ENCODE results near the gene CD180.

DNA sequence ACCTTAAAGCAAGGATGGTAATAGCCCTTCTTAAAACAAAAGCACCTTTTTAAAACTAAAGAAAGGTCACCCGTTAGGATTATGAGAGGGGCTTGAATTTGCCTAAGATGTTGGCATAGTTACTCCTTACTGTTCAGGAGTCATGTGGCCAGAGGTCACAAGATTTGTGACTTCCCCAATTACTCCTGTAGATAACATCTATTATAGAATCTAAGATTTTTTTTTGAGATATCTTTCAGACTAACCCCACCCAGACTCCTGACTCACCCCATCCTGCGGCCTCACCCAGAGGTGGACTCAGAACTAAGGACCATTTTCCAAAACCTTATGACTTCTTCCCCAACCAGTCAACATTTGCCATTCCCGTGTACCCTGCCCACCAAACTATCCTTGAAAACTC is 2.4 kb downstream of the CD180 start:
- TF ChIP-seq, protein P1, sequence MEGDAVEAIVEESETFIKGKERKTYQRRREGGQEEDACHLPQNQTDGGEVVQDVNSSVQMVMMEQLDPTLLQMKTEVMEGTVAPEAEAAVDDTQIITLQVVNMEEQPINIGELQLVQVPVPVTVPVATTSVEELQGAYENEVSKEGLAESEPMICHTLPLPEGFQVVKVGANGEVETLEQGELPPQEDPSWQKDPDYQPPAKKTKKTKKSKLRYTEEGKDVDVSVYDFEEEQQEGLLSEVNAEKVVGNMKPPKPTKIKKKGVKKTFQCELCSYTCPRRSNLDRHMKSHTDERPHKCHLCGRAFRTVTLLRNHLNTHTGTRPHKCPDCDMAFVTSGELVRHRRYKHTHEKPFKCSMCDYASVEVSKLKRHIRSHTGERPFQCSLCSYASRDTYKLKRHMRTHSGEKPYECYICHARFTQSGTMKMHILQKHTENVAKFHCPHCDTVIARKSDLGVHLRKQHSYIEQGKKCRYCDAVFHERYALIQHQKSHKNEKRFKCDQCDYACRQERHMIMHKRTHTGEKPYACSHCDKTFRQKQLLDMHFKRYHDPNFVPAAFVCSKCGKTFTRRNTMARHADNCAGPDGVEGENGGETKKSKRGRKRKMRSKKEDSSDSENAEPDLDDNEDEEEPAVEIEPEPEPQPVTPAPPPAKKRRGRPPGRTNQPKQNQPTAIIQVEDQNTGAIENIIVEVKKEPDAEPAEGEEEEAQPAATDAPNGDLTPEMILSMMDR (IDR thresholded peaks at IDR 0.05), result no peak
- no peak for TF ChIP-seq POLR2AphosphoS5 (IDR thresholded peaks at IDR 0.05)
